MCF 10A (cell line): ENCODE results near the gene IGF2BP3. TPM values are rescaled to one million over a fixed set of nuclear protein-coding genes. Genes with fewer than 3 reads are reported as not detected.

ENCODE experiments used
- BruUV-seq: library from RNA; stranded (reverse); fragments of 400-500 nt; replicated peaks from 2 replicates; lab custom pipeline; 2021; lab: Mats Ljungman, UMichigan
- CTCF ChIA-PET: fragments of 300-600 bp; sonication (Branson Sonifier 250); formaldehyde crosslinking; extraction: SDS; loops from one replicate; lab custom pipeline; 2021; ENCODE audit warnings: antibody characterized with exemption, inconsistent platforms; lab: Yijun Ruan, JAX
- POLR2A ChIA-PET: fragments of 300-600, 350-650 bp; sonication (Branson Sonifier 250); formaldehyde crosslinking; extraction: SDS; loops from one replicate; lab custom pipeline; 2020; ENCODE audit warnings: antibody characterized with exemption, inconsistent platforms; lab: Yijun Ruan, JAX
- DNase-seq: peaks from one replicate; pipeline ENCODE4 v3.0.0-alpha.2; 2018; ENCODE audit not compliant: unreplicated experiment
- H3K27ac Mint-ChIP-seq: one replicate; pipeline ENCODE4 v1.8.0; 2022; ENCODE audit warnings: mild to moderate bottlenecking, low read depth, mixed read lengths; ENCODE audit not compliant: unreplicated experiment
- H3K27me3 Mint-ChIP-seq: one replicate; pipeline ENCODE4 v1.8.0; 2022; ENCODE audit warnings: mixed read lengths; ENCODE audit not compliant: insufficient read depth, unreplicated experiment
- H3K36me3 Mint-ChIP-seq: one replicate; pipeline ENCODE4 v1.8.0; 2022; ENCODE audit warnings: mild to moderate bottlenecking, moderate library complexity, mixed read lengths; ENCODE audit not compliant: insufficient read depth, unreplicated experiment
- H3K4me1 Mint-ChIP-seq: one replicate; pipeline ENCODE4 v1.8.0; 2022; ENCODE audit warnings: mixed read lengths; ENCODE audit not compliant: insufficient read depth, unreplicated experiment
- H3K4me3 Mint-ChIP-seq: one replicate; pipeline ENCODE4 v1.8.0; 2022; ENCODE audit warnings: mild to moderate bottlenecking, moderate library complexity, mixed read lengths; ENCODE audit not compliant: unreplicated experiment
- H3K9me3 Mint-ChIP-seq: one replicate; pipeline ENCODE4 v1.8.0; 2022; ENCODE audit warnings: mixed read lengths; ENCODE audit not compliant: unreplicated experiment
- intact Hi-C: fragments of 100-400 bp; cut with micrococcal nuclease; formaldehyde crosslinking; loops from 2 replicates; pipeline ENCODE4 v1.14.1; 2022
- total RNA-seq: library from RNA; stranded (reverse); gene quantifications from 2 replicates; pipeline ENCODE4 v1.2.3, GENCODE V29; 2022
- TF ChIP-seq, protein P1 (sequence below): fragments of 200-600 bp; IDR thresholded peaks from one replicate; pipeline ENCODE4 v1.8.0; 2022; ENCODE audit warnings: antibody characterized with exemption, mild to moderate bottlenecking; ENCODE audit not compliant: unreplicated experiment

IGF2BP3 gene
- total RNA-seq, 1 experiment from 2014 or later = 29.8 TPM

DNA sequence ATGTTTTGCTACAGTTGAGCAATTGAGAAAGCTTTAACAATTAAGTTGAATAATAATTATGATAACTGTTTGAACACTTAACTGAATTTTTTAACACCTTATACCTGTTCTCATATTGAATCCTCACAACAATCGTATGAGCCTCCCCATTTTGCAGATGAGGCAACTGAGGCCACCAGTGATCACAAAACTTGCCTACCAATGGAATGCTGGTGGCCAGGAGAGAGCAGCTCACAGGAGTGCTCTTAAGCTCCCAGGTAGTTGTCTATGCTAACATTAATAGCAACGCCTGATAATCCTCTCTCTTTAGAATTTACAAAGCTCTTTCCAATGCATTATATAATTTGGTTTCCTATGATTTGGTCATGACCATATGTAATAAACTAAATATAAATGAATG lies 202.1 kb downstream of the IGF2BP3 start:
- Mint-ChIP-seq H3K36me3 (no peaks in the 10 kb centered on the region), H3K4me1 (peaks cover under 1% of the 10 kb centered on the region), H3K9me3 (no peaks in the 10 kb centered on the region), H3K27me3 (no peaks in the 10 kb centered on the region), H3K4me3 (no peak overlapping the region), H3K27ac (no peak overlapping the region)
- no TSS peak for BruUV-seq
- intact Hi-C loops = no loop called here
- CTCF ChIA-PET = interaction anchor here (0.8 to 6.7 kb wide), 7 partner anchors 7 to 276 kb away, joined by 3 to 99 read pairs (median 5); no protein-coding TSS in a partner anchor
- no peak for DNase-seq
- TF ChIP-seq, protein P1, sequence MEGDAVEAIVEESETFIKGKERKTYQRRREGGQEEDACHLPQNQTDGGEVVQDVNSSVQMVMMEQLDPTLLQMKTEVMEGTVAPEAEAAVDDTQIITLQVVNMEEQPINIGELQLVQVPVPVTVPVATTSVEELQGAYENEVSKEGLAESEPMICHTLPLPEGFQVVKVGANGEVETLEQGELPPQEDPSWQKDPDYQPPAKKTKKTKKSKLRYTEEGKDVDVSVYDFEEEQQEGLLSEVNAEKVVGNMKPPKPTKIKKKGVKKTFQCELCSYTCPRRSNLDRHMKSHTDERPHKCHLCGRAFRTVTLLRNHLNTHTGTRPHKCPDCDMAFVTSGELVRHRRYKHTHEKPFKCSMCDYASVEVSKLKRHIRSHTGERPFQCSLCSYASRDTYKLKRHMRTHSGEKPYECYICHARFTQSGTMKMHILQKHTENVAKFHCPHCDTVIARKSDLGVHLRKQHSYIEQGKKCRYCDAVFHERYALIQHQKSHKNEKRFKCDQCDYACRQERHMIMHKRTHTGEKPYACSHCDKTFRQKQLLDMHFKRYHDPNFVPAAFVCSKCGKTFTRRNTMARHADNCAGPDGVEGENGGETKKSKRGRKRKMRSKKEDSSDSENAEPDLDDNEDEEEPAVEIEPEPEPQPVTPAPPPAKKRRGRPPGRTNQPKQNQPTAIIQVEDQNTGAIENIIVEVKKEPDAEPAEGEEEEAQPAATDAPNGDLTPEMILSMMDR = no peak
- POLR2A ChIA-PET = interaction anchor here (0.6 to 0.7 kb wide), 4 partner anchors 9 to 635 kb away, joined by 3 read pairs; no protein-coding TSS in a partner anchor

DNA sequence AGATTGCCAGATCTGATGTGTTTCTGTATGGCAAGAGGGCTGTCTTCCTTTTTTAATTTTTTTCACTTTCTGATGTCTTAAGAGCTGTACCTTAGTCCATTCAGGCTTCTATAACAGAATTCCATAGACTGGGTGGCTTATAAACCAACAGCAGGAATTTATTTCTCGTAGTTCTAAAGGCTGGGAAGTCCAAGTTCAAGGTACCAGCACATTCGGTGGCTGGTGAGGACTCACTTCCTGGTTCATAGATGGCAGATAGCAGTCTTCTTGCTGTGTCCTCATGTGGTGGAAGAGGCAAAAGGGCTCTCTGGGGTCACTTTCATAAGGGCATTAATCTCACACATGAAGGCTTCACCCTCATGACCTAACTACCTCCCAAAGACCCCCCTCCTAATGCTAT lies 202.9 kb downstream of the IGF2BP3 start:
- no TSS peak for BruUV-seq

DNA sequence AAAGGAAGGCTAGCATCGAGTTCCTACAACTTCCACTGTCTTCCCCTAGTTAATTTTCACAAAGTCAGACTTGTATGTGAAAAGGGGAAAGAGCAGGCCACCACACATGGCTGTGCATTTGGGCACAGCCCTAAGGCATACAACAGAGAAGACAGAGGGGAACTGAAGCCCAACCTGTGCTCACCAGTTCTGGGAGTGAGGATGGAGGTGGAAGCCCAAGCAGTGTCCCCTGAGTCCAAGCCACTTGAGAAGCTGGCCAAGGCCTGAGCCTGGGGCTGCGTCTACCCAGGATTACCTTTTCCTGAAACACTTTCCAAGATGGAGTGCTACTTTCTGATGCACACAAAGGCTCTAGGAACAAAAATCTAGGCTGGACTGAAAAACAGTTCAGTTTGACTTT lies 203.4 kb downstream of the IGF2BP3 start:
- no peaks in the 10 kb centered on the region for H3K36me3 Mint-ChIP-seq
- CTCF ChIA-PET = no interaction called here
- no peak overlapping the region for H3K27ac Mint-ChIP-seq
- POLR2A ChIA-PET = interaction anchor here (0.6 kb wide), 1 partner anchor 33 kb away, joined by 3 read pairs; no protein-coding TSS in a partner anchor
- no peak overlapping the region for H3K4me3 Mint-ChIP-seq
- no peaks in the 10 kb centered on the region for H3K4me1 Mint-ChIP-seq
- BruUV-seq = no TSS peak
- DNase-seq = no peak
- no peaks in the 10 kb centered on the region for H3K9me3 Mint-ChIP-seq
- TF ChIP-seq, protein P1 = no peak
- no peaks in the 10 kb centered on the region for H3K27me3 Mint-ChIP-seq
- intact Hi-C loops = no loop called here

More for the DNA sequence above, 202.9 kb downstream of the IGF2BP3 start:
- Mint-ChIP-seq H3K36me3 (no peaks in the 10 kb centered on the region), H3K27me3 (no peaks in the 10 kb centered on the region), H3K9me3 (no peaks in the 10 kb centered on the region), H3K27ac (no peak overlapping the region), H3K4me1 (no peaks in the 10 kb centered on the region), H3K4me3 (no peak overlapping the region)
- intact Hi-C loops = no loop called here
- ChIA-PET CTCF (interaction anchor here (0.8 to 1.6 kb wide), 2 partner anchors 84 to 277 kb away, joined by 5 read pairs; no protein-coding TSS in a partner anchor), POLR2A (no interaction called here)
- no peak for DNase-seq
- TF ChIP-seq, protein P1 = no peak

DNA sequence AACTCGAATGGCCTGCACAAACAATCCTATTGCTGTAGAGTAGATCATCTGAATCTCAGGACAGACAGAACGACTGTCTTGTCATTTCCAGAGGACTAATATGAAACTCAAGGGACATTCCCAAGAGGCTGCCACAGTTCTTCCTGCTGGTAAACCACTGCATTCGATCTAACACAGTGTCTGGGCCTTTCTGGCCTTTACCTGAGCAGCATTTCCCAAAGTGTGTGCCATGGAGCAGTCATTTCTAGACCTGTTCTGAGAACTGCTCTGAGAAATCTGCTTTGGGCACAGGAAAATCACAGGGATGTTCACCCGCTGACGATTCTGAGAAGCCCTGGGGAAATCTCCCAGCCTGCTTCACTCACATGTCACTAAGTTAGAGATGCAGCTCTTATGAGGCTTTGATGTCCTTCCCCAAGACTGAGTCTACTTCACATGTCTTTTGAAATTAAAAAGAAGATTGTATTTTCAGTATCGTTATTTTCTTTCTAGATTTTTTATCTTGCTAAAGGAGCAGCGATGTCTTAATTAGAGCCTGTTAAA lies 205.3 kb downstream of the IGF2BP3 start:
- Mint-ChIP-seq H3K4me1 (no peaks in the 10 kb centered on the region), H3K9me3 (no peaks in the 10 kb centered on the region), H3K4me3 (no peak overlapping the region), H3K27ac (no peak overlapping the region), H3K27me3 (no peaks in the 10 kb centered on the region), H3K36me3 (no peaks in the 10 kb centered on the region)
- DNase-seq = no peak
- TF ChIP-seq, protein P1 = no peak
- intact Hi-C loops = loop anchor here (5.0 kb wide), 1 partner anchor 178 kb away; no protein-coding TSS in a partner anchor
- BruUV-seq = no TSS peak
- ChIA-PET CTCF (interaction anchor here (0.7 to 7.6 kb wide), 6 partner anchors 6 to 93 kb away, joined by 3 to 99 read pairs (median 4); no protein-coding TSS in a partner anchor), POLR2A (interaction anchor here (0.9 to 1.1 kb wide), 2 partner anchors 34 to 149 kb away, joined by 3 read pairs; partner anchors contain the start of gene MALSU1)
